GM18867 (cell line): ENCODE measurements around the gene CHD2.
"Not testable (repeated sequence)": the region's sequence is repeated elsewhere in the genome, so short reads cannot be mapped to it uniquely, and the experiment has no call there.

Experiments
- ATAC-seq: cut with Tn5 transposase; IDR thresholded peaks from one replicate; pipeline ENCODE4 v1.9.1; 2021; ENCODE audit warnings: mild to moderate bottlenecking, moderate library complexity; ENCODE audit not compliant: unreplicated experiment

Gene CHD2

GRCh38 chr15:92904722-92905571, 4.8 kb downstream of the CHD2 start:
- ATAC-seq: no peak

GRCh38 chr15:92906020-92906419, 5.9 kb downstream of the CHD2 start:
- no peak for ATAC-seq

DNA sequence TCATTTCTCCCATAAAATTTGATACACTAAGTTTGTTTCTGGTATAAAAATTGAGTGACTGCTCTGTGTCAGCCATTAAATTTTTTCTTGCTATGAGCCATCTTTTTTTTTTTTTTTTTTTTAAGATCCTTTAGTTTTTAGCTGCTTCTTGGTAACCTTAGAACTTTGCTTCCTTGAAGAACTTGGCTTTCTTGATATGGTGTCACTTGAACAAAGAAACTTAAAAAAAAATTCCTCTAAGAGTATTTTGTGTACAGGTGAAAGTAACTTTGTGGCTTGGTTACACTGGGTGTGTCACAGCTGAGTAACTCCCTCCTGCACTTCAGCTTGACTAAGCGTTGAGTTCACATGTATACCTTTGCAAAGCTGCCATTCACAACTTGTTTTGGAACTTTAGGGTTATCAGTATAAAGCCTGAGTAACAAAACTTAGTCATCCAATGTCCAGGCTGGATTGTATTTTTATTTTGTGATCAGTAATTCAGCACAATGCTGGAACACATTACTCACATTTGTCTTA, 6.5 kb downstream of the CHD2 start:
- ATAC-seq: peak; percentile 27

- no peak for ATAC-seq
These were observed 7.1 kb downstream of the CHD2 start for GRCh38 chr15:92907229-92907628.

GRCh38 chr15:92907896-92908712, 8.0 kb downstream of the CHD2 start:
- no peak for ATAC-seq

DNA sequence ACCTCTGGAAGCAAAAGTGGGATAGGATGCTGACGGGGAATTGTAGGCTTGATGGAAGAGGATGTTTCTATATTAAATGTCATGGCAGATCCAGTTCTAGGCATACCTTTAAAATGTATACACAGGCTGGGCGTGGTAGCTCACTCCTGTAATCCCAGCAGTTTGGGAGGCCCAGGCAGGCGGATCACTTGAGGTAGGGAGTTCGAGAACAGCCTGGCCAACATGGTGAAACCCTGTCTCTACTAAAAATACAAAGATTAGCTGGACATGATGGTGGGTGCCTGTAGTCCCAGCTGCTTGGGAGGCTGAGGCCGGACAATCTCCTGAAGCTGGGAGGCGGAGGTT, 8.6 kb downstream of the CHD2 start:
- no peak for ATAC-seq

- ATAC-seq: no peak
These were observed 9.1 kb downstream of the CHD2 start for GRCh38 chr15:92909136-92909781.

DNA sequence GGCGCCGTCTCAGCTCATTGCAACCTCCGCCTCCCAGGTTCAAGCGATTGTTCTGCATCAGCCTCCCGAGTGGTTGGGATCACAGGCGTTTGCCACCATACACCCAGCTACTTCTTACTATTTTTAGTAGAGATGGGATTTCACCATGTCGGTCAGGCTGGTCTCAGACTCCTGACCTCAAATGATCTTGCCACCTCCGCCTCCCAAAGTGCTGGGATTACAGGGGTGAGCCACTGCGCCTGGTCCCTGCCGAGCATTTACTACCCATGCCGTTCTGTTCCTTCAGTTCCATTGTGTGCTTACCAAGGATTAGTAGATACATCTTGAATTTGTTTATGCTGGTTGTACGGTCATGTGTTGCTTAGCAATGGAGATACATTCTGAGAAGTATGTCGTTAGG, 10.3 kb downstream of the CHD2 start:
- no peak for ATAC-seq

- ATAC-seq: no peak
These were observed 14.0 kb downstream of the CHD2 start for GRCh38 chr15:92914103-92914499.

- ATAC-seq: no peak
These were observed 14.7 kb downstream of the CHD2 start for GRCh38 chr15:92914768-92915221.

DNA sequence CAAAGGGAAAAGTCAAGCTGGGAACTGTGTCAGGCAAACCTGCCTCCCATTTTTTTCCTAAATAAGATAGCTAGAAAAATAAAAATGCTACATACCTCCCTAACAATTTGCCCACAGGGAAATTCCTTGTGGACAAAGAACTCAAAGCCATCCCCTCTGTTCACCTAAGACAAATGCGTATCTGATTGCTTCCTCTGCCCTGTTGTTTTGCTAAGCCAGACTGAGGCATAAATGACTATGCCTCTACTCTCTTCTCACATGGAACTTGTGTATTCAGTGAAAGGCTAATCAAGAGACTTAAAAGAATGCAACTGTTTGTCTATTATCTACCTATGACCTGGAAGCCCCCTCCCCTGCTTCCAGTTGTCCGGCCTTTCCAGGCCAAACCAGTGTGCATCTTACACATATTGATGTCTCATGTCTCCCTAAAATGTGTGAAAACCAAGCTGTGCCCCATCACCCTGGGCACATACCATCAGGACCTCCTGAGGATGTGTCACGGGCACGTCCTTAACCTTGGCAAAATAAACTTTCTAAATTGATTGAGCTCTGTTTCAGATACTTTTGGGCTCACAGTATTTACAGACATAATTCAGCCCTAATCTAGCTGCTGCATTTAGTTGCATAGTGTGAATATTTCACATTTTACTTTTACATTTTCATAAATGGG, 15.8 kb downstream of the CHD2 start:
- no peak for ATAC-seq

DNA sequence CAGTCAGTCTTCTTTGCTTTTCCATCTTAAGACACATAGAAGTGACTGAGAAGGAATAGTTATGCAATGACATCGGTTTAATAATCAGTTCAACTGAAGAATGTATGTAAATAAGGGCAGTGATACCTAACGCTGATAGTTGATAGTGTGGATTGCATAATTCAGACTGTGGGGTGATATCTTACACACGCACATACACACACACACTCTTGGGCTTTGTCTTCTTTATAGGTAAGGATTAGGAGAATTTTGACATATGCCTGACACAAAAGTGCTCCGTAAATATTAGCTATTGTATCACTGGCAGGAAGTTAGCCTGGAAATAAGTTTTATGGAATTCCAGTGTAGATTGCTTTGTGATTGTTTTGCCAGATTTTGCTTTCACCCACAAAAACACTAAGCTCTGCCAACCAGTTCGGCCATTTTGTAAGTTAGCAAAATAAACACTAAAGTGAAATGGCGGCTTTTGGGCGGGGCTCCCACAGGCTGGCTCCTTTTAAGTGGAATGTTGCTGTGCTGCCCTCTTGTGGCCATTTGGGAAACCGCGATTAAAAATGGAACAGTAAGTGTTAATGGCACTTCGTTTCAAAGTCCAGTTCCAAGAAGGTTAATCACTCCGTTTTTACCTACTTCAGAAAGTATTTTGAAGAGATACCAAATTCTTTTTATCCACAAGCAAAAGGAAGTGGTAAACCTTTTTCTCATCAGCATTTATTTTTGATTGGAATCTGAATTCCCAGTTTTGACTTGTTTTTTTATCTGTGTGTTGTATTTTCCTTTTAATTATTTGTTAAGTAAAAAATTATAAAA, 17.7 kb downstream of the CHD2 start:
- peak; percentile 40 for ATAC-seq

DNA sequence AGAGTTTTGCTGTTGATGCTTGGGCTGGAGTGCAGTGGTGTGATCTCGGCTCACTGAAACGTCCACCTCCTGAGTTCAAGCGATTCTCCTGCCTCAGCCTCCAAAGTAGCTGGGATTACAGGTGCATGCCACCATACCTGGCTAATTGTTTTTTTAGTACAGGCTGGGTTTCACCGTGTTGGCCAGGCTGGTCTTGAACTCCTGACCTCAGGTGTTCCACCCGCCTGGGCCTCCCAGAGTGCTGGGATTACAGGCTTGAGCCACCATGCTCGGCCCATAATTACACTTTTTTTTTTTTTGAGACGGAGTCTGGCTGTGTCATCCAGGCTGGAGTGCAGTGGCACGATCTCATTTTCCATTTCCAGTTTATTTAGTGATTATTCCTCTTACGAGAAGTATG, 18.8 kb downstream of the CHD2 start:
- not testable (repeated sequence) for ATAC-seq

GRCh38 chr15:92920595-92921161, 20.6 kb downstream of the CHD2 start:
- no peak for ATAC-seq

GRCh38 chr15:92921215-92922131, 21.3 kb downstream of the CHD2 start:
- no peak for ATAC-seq

DNA sequence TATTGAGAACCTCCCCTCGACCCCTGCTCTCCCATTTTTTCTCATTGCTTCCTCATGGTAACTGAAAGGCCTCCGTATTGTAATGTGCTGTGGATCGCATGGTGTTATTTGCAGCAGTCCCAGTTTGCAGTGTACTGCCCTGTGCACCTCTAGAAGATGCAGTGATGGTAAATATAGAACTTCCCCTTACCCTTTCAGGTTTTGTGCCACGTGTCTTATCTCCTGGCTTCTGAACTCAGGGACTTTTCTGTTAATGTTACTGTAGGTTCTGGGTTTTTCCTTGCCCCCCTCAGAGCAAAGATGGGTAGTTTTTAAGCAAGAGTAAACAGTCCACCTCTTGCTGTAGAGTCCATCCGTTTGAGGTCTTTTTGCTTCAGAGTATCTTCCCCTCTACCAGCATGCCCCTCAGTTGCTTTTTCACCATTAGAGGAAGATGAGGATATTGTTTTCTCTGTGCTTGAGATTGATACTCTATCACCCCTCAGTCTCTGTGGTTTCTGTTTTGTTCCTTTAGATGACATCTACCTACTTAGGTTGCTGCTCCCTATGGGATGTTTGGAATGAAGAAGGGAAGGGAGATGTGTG, 22.4 kb downstream of the CHD2 start:
- ATAC-seq: peak; percentile 40

- no peak for ATAC-seq
These were observed 24.1 kb downstream of the CHD2 start for GRCh38 chr15:92924216-92924615.

GRCh38 chr15:92925454-92925853, 25.3 kb downstream of the CHD2 start:
- ATAC-seq: no peak
